ENCODE measurements around the gene HOXC12. TPM values are rescaled to one million over a fixed set of nuclear protein-coding genes. Genes with fewer than 3 reads are reported as not detected.

The HOXC12 gene
- polyA plus RNA-seq, 1 experiment = 0.06 TPM

DNA sequence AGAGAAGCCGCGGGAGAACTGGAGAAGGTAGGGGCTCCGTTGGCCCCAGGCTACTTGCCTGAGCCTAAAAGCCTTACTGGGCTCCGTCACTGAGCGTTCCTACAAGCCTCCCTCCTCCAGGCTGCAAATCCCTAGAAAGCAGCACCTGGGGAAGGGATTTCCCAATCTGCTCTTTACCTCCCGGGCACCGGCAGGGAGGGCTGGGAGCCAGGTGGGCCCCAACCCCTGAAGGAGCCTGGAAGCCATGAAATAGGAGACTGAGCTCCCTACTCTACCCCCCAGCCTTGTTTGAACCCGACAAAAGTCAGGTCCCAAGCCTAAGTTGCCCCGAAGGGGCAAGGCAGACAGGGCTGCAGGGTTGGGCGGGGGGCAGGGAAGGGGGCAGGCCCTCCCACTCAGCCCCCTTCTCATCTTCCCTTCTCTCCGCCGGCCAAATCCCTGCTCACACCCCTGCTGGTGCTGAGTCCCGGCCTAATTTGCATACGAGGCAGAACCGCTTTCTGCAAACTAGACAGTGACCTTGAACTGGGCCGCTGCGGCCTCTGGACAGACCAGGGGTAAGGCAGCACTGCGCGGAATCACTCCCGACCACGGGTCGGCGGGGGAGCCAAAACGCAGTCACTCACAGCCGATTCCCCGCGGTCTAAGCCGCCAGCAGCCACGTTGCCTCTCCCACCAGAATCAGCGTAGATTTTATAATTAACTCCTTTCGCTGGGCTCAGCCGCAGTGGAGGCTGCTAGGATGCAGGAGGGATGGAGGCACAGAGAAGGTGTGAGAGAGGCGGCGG lies 3.7 kb upstream of the HOXC12 start:
- peaks cover 65% of the 10 kb centered on the region for H3K27me3 ChIP-seq (ENCODE audit: control insufficient read depth, insufficient read depth, low read length)
- H3K4me3 ChIP-seq (ENCODE audit: low read depth, low read length) = no peak overlapping the region
- TF ChIP-seq, protein P1, sequence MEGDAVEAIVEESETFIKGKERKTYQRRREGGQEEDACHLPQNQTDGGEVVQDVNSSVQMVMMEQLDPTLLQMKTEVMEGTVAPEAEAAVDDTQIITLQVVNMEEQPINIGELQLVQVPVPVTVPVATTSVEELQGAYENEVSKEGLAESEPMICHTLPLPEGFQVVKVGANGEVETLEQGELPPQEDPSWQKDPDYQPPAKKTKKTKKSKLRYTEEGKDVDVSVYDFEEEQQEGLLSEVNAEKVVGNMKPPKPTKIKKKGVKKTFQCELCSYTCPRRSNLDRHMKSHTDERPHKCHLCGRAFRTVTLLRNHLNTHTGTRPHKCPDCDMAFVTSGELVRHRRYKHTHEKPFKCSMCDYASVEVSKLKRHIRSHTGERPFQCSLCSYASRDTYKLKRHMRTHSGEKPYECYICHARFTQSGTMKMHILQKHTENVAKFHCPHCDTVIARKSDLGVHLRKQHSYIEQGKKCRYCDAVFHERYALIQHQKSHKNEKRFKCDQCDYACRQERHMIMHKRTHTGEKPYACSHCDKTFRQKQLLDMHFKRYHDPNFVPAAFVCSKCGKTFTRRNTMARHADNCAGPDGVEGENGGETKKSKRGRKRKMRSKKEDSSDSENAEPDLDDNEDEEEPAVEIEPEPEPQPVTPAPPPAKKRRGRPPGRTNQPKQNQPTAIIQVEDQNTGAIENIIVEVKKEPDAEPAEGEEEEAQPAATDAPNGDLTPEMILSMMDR (IDR thresholded peaks at IDR 0.05; ENCODE audit: insufficient read depth, low read depth, low read length) = no peak
- POLR2A ChIA-PET = no interaction called here
- no peaks in the 10 kb centered on the region for H3K36me3 ChIP-seq (ENCODE audit: control insufficient read depth, insufficient read depth, low read length)
- no peak for DNase-seq (ENCODE audit: low read depth)
- CTCF ChIA-PET = interaction anchor here (0.7 to 1.2 kb wide), 2 partner anchors 204 to 207 kb away, joined by 3 read pairs; no protein-coding TSS in a partner anchor

DNA sequence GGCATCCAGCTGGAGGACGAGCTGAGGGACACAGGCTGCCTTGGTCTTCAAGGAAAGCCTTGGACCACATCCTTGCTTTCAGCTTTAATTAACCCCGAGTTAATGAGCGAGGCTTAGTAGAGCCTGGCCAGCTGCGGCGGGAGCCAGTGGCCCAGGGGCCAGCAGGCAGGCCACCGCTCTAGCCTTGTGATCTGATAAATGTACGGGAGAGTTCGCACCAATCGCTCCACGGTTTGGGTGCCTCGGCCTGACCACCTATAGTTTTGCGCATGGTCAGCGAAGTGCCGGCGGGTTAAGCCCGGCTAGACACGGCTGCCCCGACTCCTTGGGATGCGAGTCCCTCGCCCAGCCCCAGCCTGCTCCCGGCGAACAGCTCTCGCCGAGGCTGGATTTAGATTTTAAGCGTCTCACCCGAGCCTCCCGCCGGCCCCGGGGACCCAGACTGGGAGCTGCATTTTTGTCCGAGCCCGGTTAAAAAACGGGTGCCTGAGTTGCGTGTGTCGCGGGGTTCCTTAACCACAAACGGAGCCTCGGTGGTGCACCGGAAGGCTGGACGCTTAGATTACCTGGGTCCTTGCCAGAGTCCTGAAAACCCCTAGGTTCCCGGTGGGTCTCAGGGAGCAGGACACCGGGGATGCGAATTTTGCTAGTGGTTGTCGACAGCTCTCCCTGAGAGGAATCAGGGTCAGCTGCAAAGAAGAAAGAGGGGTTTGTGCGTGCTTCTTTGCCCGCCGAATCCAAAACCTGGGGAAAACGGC lies 2.9 kb upstream of the HOXC12 start:
- ChIA-PET POLR2A (no interaction called here), CTCF (interaction anchor here (1.0 to 1.2 kb wide), 2 partner anchors 33 to 205 kb away, joined by 3 read pairs; partner anchors contain the start of gene HOXC10)
- no peak for DNase-seq (ENCODE audit: low read depth)
- Histone ChIP-seq H3K4me3 (ENCODE audit: low read depth, low read length) (no peak overlapping the region), H3K27me3 (ENCODE audit: control insufficient read depth, insufficient read depth, low read length) (peaks cover 65% of the 10 kb centered on the region), H3K36me3 (ENCODE audit: control insufficient read depth, insufficient read depth, low read length) (no peaks in the 10 kb centered on the region)
- TF ChIP-seq, protein P1 (IDR thresholded peaks at IDR 0.05; ENCODE audit: insufficient read depth, low read depth, low read length) = no peak

DNA sequence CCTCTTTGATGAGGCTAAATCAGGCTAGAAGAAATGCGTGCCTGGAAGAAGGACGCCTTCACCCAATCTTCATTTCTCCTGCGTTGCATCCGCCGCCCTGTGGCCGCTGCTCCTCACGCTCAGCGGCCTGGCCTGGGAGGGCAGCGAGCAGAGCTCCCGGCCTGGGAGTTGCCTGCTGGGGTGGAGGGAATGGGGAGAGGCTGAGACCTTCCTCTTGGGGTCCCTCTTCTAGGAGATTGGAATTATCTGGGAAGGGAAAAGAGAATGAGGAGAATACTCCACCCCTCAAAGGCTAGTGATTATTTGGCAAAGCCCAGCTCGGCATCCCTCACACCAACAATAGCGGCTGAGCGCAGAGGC lies 2.4 kb upstream of the HOXC12 start:
- CTCF ChIA-PET = interaction anchor here (1.0 kb wide), 1 partner anchor 33 kb away, joined by 3 read pairs; the partner anchor contains the start of gene HOXC10
- Histone ChIP-seq H3K36me3 (ENCODE audit: control insufficient read depth, insufficient read depth, low read length) (no peaks in the 10 kb centered on the region), H3K4me3 (ENCODE audit: low read depth, low read length) (no peak overlapping the region), H3K27me3 (ENCODE audit: control insufficient read depth, insufficient read depth, low read length) (peaks cover 63% of the 10 kb centered on the region)
- DNase-seq (ENCODE audit: low read depth) = no peak
- POLR2A ChIA-PET = no interaction called here
- TF ChIP-seq, protein P1 (IDR thresholded peaks at IDR 0.05; ENCODE audit: insufficient read depth, low read depth, low read length) = no peak

DNA sequence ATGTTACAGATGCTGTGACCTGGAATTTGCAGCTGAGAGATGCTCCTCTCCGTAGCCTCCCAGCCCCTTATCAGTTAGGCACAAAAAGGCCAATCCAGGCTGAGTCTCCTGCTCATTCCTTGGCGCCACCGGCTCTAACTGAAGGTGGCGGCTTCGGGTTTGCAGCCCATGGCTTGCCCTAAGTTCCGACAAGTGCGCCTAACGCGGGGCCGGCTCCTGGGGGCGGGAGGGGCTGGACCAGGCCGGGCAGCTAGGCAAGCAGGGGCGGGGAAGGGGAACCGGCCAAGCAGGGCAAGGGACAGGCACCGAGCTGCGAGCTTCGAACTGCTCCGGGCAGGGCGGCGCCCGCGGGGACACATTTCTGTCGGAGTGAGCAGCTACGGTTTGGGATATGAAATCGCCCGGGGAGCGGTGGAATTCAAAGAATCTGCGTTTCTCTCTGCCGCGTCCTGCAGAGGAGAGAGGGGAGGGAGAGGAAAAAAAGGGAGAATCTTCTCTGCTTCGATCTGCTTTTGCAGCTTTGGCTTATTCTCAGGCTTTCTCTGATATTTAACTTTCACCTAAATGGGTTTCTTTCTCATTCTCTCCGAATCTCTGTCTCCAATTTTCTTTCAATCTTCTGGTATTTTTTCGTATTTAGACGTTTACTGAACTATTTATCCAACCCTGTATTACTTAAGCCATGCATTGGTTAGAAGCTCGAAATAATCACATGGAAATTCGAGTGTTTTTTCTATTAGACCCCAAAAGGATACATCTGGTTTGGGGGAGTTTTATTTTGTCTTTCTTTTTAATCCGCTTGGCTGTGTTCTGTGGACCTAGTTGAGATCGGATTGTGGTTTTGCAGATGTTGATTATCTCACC lies 1.6 kb upstream of the HOXC12 start:
- ChIA-PET CTCF (interaction anchor here (0.8 to 1.0 kb wide), 2 partner anchors 11 to 32 kb away, joined by 3 to 4 read pairs; partner anchors contain the start of gene HOXC10), POLR2A (no interaction called here)
- no peak for DNase-seq (ENCODE audit: low read depth)
- TF ChIP-seq, protein P1 (IDR thresholded peaks at IDR 0.05; ENCODE audit: insufficient read depth, low read depth, low read length) = no peak
- H3K27me3 ChIP-seq (ENCODE audit: control insufficient read depth, insufficient read depth, low read length) = peaks cover 62% of the 10 kb centered on the region
- H3K36me3 ChIP-seq (ENCODE audit: control insufficient read depth, insufficient read depth, low read length) = no peaks in the 10 kb centered on the region
- no peak overlapping the region for H3K4me3 ChIP-seq (ENCODE audit: low read depth, low read length)

Measured in BJ (cell line).